Measurements from ENCODE around the gene BTF3L4. TPM values are rescaled to one million over a fixed set of nuclear protein-coding genes. Genes with fewer than 3 reads are reported as not detected.
"Not testable (repeated sequence)": the region's sequence is repeated elsewhere in the genome, so short reads cannot be mapped to it uniquely, and the experiment has no call there.

The BTF3L4 gene
- total RNA-seq, 1 donor from 2014 or later: 74.0 TPM

GRCh38 chr1:52070704-52071103 is 14.6 kb downstream of the BTF3L4 start:
- Mint-ChIP-seq H3K9me3 (no peaks in the 10 kb centered on the region), H3K27me3 (ENCODE audit: low read depth) (no peaks in the 10 kb centered on the region), H3K27ac (peak overlapping the region; percentile 64), H3K4me1 (no peaks in the 10 kb centered on the region), H3K4me3 (no peak overlapping the region), H3K36me3 (peaks cover 21% of the 10 kb centered on the region)
- TF ChIP-seq, protein P1, sequence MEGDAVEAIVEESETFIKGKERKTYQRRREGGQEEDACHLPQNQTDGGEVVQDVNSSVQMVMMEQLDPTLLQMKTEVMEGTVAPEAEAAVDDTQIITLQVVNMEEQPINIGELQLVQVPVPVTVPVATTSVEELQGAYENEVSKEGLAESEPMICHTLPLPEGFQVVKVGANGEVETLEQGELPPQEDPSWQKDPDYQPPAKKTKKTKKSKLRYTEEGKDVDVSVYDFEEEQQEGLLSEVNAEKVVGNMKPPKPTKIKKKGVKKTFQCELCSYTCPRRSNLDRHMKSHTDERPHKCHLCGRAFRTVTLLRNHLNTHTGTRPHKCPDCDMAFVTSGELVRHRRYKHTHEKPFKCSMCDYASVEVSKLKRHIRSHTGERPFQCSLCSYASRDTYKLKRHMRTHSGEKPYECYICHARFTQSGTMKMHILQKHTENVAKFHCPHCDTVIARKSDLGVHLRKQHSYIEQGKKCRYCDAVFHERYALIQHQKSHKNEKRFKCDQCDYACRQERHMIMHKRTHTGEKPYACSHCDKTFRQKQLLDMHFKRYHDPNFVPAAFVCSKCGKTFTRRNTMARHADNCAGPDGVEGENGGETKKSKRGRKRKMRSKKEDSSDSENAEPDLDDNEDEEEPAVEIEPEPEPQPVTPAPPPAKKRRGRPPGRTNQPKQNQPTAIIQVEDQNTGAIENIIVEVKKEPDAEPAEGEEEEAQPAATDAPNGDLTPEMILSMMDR (IDR thresholded peaks at IDR 0.05; ENCODE audit: unreplicated experiment): no peak
- DNase-seq (ENCODE audit: low spot score in 2 of 2, unreplicated experiment in 2 of 2): no peak

DNA sequence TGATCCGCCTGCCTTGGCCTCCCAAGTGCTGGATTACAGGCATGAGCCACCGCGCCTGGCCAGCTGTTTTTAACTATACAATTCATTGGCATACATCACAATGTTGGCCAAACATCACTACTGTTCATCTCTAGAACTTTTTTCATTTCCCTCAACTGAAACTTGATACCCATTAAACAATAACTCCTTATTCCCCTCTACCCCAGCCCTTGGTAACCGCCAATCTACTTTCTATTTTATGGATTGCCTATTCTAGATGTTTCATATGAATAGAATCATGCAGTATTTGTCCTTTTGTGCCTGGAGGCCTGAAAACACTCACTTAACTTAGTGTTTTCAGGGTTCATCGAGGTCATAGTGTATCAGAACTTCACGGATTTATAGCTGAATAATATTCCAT is 16.2 kb downstream of the BTF3L4 start:
- Mint-ChIP-seq H3K27me3 (ENCODE audit: low read depth) (no peaks in the 10 kb centered on the region), H3K9me3 (no peaks in the 10 kb centered on the region), H3K4me3 (no peak overlapping the region), H3K36me3 (peaks cover 21% of the 10 kb centered on the region), H3K27ac (peak overlapping the region; percentile 22), H3K4me1 (no peaks in the 10 kb centered on the region)
- no peak for DNase-seq (ENCODE audit: low spot score in 2 of 2, unreplicated experiment in 2 of 2)
- TF ChIP-seq, protein P1 (IDR thresholded peaks at IDR 0.05; ENCODE audit: unreplicated experiment): no peak

GRCh38 chr1:52077277-52077676 is 21.2 kb downstream of the BTF3L4 start:
- H3K4me3 Mint-ChIP-seq: not testable (repeated sequence)

GRCh38 chr1:52080014-52080415 is 23.9 kb downstream of the BTF3L4 start:
- Mint-ChIP-seq H3K36me3 (peaks cover 7% of the 10 kb centered on the region), H3K27me3 (ENCODE audit: low read depth) (no peaks in the 10 kb centered on the region), H3K27ac (peak overlapping the region; percentile 67), H3K4me1 (no peaks in the 10 kb centered on the region), H3K9me3 (no peaks in the 10 kb centered on the region), H3K4me3 (no peak overlapping the region)
- no peak for DNase-seq (ENCODE audit: low spot score in 2 of 2, unreplicated experiment in 2 of 2)
- TF ChIP-seq, protein P1 (IDR thresholded peaks at IDR 0.05; ENCODE audit: unreplicated experiment): no peak

More at GRCh38 chr1:52077277-52077676, 21.2 kb downstream of the BTF3L4 start:
- not testable (repeated sequence) for H3K27me3 Mint-ChIP-seq (ENCODE audit: low read depth); H3K9me3 Mint-ChIP-seq; DNase-seq (ENCODE audit: low spot score in 2 of 2, unreplicated experiment in 2 of 2); H3K4me1 Mint-ChIP-seq; H3K27ac Mint-ChIP-seq
- H3K36me3 Mint-ChIP-seq: peaks cover 11% of the 10 kb centered on the region

DNA sequence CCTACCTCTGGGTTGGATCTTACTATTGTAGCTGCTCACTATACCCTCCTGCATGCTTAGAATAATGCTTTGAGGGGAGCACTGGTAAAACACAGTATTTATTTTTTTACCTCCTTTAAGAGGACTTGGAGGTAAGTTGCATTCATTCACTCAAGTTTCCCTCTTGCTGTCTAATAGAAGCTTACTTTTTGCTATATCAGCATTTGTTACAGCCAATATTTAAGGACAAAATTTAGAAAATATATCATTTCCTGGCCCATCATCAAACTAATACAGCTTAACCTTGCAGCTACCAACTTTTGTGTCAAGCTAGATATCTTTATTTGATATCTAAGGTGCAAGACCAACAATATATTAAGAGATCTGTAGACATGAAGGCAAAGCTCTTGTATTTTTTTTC is 31.8 kb downstream of the BTF3L4 start:
- H3K27ac Mint-ChIP-seq; H3K4me1 Mint-ChIP-seq; H3K27me3 Mint-ChIP-seq (ENCODE audit: low read depth); H3K9me3 Mint-ChIP-seq; DNase-seq (ENCODE audit: low spot score in 2 of 2, unreplicated experiment in 2 of 2); H3K4me3 Mint-ChIP-seq: not testable (repeated sequence)
- peaks cover 36% of the 10 kb centered on the region for H3K36me3 Mint-ChIP-seq

- not testable (repeated sequence) for H3K9me3 Mint-ChIP-seq; DNase-seq (ENCODE audit: low spot score in 2 of 2, unreplicated experiment in 2 of 2); H3K27me3 Mint-ChIP-seq (ENCODE audit: low read depth); H3K4me3 Mint-ChIP-seq; H3K4me1 Mint-ChIP-seq; H3K27ac Mint-ChIP-seq
- peaks cover 22% of the 10 kb centered on the region for H3K36me3 Mint-ChIP-seq
These were observed 38.2 kb downstream of the BTF3L4 start for GRCh38 chr1:52094300-52094699.

GRCh38 chr1:52096216-52096615 is 40.1 kb downstream of the BTF3L4 start:
- no peak overlapping the region for H3K4me3 Mint-ChIP-seq
- H3K9me3 Mint-ChIP-seq: no peaks in the 10 kb centered on the region
- peaks cover 4% of the 10 kb centered on the region for H3K27me3 Mint-ChIP-seq (ENCODE audit: low read depth)
- DNase-seq (ENCODE audit: low spot score in 2 of 2, unreplicated experiment in 2 of 2): no peak
- H3K27ac Mint-ChIP-seq: no peak overlapping the region
- no peaks in the 10 kb centered on the region for H3K4me1 Mint-ChIP-seq
- TF ChIP-seq, protein P1 (IDR thresholded peaks at IDR 0.05; ENCODE audit: unreplicated experiment): no peak
- H3K36me3 Mint-ChIP-seq: peaks cover 10% of the 10 kb centered on the region
